IPS-NIHi11 (cell line): ENCODE measurements around the gene LARGE2.
A peak's percentile ranks its signal among the peaks of the same experiment; 100 is the strongest.

Experiments used
- DNase-seq: peaks from one replicate; pipeline ENCODE4 v3.0.0; 2012; ENCODE audit warnings: mixed read lengths, low spot score

Gene LARGE2

GRCh38 chr11:45922425-45923082, at the start of gene LARGE2:
Gene LARGE2 (plus strand): TSS chr11:45922656. CDS start chr11:45922883, 227 bp downstream.
- peak; percentile 98 for DNase-seq

GRCh38 chr11:45876401-45876800, 46.1 kb upstream of the LARGE2 start:
- peak; percentile 30 for DNase-seq

DNA sequence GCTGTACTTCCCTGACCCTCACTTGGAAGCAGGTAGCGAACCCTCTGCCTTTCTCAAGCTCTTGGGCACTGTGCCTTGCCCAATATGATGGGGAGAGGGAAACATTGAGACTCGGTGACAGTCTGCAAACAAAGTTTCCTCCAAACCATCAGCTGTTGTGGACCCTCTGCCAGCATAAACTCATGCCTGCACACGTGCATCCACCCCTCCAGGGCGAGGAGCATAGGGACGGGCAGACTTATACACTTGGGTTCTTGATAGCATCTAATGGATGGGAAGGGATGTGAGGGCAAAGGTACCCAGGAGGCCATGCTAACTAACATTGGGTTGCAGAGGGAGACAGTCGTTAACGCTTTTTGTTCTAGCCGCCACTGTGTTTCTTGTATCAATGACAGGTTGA, 45.2 kb upstream of the LARGE2 start:
- DNase-seq: no peak

- DNase-seq: no peak
Observed at GRCh38 chr11:45877845-45878244, 44.6 kb upstream of the LARGE2 start.

- DNase-seq: no peak
Observed at GRCh38 chr11:45879803-45880686, 42.4 kb upstream of the LARGE2 start.

GRCh38 chr11:45880772-45881570, 41.5 kb upstream of the LARGE2 start:
- DNase-seq: no peak

DNA sequence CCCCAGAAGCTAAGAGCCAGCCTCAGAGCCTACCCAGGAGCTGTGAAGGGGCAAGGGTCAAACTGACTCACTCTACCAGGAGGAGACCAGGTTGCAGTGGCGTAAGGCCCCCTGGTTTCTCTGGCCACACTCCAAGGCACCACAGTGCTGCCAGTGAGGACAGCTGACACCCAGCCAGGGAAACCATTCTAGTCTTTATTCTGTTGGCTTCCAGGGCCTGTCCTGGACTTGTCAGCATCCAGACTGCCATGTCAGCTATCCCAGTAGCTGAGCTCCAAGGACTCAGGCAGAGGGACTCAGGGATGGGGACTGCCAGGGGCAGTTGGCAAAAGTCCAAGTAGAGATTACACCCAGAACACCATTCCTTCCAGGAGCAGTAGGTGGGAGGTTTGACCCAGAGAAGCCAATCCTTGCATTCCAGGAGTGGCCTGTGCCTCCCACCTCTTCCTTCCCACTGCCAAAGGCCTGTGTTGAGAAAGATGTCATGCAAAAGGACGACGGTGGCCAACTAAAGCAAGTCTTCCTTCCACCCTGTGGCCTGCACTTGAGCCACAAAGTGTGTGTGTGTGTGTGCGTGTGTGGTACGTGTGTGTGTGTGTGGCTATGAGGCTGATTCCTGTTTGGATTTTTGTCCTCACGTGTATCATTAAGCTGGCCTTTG, 40.6 kb upstream of the LARGE2 start:
- DNase-seq: no peak

GRCh38 chr11:45884596-45885185, 37.8 kb upstream of the LARGE2 start:
- no peak for DNase-seq

GRCh38 chr11:45885274-45885920, 37.1 kb upstream of the LARGE2 start, which contains the start of gene MAPK8IP1:
Gene MAPK8IP1 (plus strand): TSS chr11:45885651. CDS start chr11:45885821, 170 bp downstream.
- peak; percentile 99 for DNase-seq

GRCh38 chr11:45885921-45886721, 36.3 kb upstream of the LARGE2 start:
- DNase-seq: peak; percentile 75

GRCh38 chr11:45886816-45887520, 35.5 kb upstream of the LARGE2 start:
- DNase-seq: no peak

DNA sequence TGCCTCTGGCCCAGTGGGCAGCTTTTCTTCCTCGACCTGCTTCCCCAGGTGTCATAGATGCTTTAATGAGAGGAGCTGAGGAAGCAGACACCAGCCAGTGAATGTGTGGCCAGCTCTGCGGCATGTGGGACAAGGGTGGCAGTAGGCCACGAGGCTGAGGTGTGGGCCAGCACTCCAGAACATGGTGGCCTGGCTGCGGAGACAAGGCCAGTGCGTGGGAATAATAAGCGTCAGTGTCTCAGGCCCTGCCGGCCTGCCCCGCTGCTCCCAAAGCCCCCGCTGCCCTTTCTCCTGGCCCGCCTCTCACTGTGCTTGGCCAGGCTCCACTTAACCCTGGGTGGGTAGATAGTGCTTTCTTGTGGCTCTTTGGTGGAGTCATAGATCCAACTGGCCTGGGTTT, 34.9 kb upstream of the LARGE2 start:
- DNase-seq: no peak

- DNase-seq: no peak
Observed at GRCh38 chr11:45889555-45889954, 32.9 kb upstream of the LARGE2 start.

- DNase-seq: no peak
Observed at GRCh38 chr11:45889966-45890365, 32.5 kb upstream of the LARGE2 start.

GRCh38 chr11:45890886-45891550, 31.4 kb upstream of the LARGE2 start:
- no peak for DNase-seq

- no peak for DNase-seq
Observed at GRCh38 chr11:45892856-45893255, 29.6 kb upstream of the LARGE2 start.

DNA sequence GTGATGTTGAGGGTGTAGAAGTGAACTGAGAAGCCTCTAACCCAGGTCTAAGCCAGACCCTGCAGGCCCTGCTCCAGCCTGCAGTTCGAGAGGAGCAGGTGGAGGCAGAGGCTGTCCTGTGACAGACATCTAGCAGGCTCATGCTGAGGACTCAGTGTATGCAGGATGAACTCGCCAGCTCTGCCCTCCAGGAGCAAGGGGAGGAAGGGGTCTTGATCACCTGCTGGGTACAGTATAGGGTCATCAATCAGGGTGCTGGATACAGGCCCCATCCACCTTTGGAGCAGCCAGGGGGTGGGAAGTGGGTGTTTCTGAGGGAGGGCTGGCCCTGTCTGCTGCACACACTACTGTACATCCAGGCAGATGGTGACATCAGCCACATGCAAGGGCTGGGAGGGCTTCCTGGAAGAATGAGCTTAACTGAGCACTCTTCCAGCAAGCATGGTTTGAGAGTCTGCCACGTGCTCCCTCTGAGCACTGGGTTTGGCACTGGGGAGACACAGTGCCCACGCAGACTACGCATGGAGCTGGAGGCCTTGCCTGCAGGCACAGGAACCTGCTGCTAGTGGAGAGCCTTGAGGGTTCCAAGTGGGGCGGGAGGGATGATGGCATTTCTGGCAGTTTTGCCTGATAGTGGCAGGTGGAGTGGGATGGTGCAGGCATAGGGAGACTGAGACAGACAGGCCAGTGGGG, 27.8 kb upstream of the LARGE2 start:
- no peak for DNase-seq

DNA sequence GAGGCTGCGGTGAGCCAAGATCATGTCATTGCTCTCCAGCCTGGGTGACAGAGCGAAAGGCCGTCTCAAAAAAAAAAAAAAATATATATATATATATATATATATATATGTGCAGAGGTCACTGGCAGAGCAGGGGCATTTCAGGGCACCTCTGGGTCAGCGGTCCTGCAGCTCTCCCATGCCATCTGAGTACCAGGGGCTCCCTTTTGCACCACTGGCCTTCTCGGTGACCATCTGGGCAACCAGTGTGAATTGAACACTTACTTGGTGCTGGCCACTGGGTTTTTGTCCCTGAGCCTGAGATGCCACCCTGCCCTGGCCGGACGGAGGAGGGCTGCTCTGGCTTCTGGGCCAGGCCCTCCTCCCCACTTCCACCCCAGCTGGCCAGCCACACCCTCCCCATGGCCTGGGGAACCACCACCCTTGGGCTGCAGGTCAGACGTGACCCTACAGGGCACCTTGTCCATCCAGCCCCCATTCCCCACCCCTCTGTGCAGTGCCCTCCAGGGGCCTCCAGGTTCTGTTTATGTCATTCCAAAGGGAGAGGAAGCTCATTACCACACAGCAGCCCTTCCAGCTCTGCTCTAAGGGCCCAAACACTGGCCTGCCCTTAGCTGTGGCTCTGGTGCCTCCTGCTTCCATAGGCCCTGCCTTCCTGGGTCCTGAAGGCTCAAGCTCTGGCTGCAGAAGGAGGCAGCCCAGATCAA, 26.8 kb upstream of the LARGE2 start:
- no peak for DNase-seq
